Adipose tissue (tissue), 3 donors: ENCODE data around the gene ZXDB. TPM values are rescaled to one million over a fixed set of nuclear protein-coding genes. Genes with fewer than 3 reads are reported as not detected.
"Not testable (repeated sequence)": the region's sequence is repeated elsewhere in the genome, so short reads cannot be mapped to it uniquely, and the experiment has no call there.

Experiments
- H3K27ac ChIP-seq: one replicate; pipeline ENCODE4 v1.5.1; 2013; ENCODE audit warnings: low read depth, low read length
- WGBS, 3 donors: extraction: QIAGEN DNeasy Blood & Tissue Kit; methylation state at CpG; one replicate each; pipeline ENCODE4 v1.1.7; 2013; 5-methylcytosine and 5-hydroxymethylcytosine counted together
- polyA plus RNA-seq, 3 donors: library from polyadenylated mRNA; stranded (reverse); fragments of 200-250 nt; gene quantifications; one replicate each; pipeline ENCODE4 v1.2.3, GENCODE V29; 2013
- donor health status: healthy with polysubstance abuse.
- donor health status: Bipolar disorder and iron deficiency.
- donor health status: healthy.

Gene ZXDB
- polyA plus RNA-seq, result 1 to 10 TPM; 2.3 to 3.5 (median 2.9) TPM

GRCh38 chrX:57591284-57592159 lies at the start of gene ZXDB:
Gene ZXDB (plus strand): TSS chrX:57592011. CDS start chrX:57592049, 38 bp downstream.
- WGBS, 3 donors, result 2 to 31% (median 7%) methylated on average over 11 to 13 of the region's 39 CpGs
- not testable (repeated sequence) for H3K27ac ChIP-seq

- no peak overlapping the region for H3K27ac ChIP-seq
- WGBS, 3 donors, result 43 to 69% (median 60%) methylated on average over 4 of the region's 4 CpGs
Observed at GRCh38 chrX:57565198-57565597, 26.6 kb upstream of the ZXDB start.

GRCh38 chrX:57573754-57574153 lies 18.1 kb upstream of the ZXDB start:
- 0 to 14% (median 13%) methylated on average over 2 of the region's 2 CpGs for WGBS, 3 donors
- H3K27ac ChIP-seq, result no peak overlapping the region

GRCh38 chrX:57582948-57583347 lies 8.9 kb upstream of the ZXDB start:
- 47 to 70% (median 68%) methylated on average over 7 to 9 of the region's 9 CpGs for WGBS, 3 donors
- H3K27ac ChIP-seq, result not testable (repeated sequence)

DNA sequence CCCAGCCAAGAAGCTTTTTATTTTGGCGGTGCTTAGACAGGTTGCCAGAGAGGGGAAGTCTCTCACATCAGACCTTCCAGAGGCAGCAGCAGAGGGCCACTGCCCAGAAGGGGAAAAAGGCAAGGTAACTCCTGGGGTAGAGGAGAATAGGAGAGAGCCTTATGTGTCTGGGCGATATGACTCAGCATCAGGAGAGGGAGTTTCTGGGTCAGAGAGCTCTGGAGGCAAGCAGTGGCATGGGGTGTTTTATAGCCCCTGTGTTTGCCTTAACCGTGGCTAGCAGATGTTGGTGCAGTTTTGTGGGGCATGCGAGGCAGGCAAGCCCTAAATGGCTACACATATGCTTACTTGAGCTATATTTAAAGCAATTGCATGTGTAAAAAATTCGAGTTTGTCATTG lies 8.3 kb upstream of the ZXDB start:
- H3K27ac ChIP-seq, result no peak overlapping the region
- 58 to 75% (median 59%) methylated on average over 5 of the region's 5 CpGs for WGBS, 3 donors

DNA sequence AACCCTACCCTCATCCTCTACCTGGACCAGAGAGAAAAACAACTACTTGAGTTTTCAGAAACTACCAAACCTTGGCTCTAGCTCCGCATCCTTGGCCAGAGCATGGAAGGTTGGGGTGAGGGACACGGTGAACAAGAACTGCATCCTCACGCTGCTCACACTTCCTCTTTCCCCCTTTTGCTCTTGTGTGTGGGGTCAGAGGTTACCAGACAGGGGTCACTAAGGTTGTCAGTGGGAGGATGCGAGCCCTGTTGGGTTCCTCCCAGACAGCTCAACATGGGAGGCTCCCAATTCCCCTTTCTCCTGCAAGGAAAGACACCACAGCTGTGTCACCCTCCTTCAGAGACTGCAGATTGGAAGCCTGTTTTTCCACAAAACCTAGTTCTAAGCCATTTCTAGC lies 5.5 kb upstream of the ZXDB start:
- 75 to 79% (median 79%) methylated on average over 4 of the region's 4 CpGs for WGBS, 3 donors
- H3K27ac ChIP-seq, result no peak overlapping the region

- H3K27ac ChIP-seq, result no peak overlapping the region
- 63 to 90% (median 71%) methylated on average over 2 of the region's 2 CpGs for WGBS, 3 donors
Observed at GRCh38 chrX:57587062-57587461, 4.7 kb upstream of the ZXDB start.

DNA sequence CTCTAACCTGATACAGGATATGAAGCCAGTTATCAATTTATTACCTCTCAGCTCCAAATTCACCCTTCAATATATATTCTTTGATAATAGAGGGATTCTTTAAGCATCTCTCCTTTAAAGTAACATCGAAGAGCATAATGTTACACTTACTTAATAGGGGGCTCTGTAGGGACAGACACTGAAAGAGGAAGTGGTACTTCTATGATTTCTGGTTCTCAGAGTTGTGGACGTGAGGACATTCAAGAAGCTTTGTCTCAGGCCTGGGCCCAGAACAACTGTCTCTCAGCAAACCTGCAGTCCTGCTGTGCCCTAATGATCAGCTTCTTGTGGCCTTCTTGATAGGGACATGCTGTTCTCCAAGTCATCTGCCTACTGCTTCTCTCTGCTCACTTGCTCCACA lies 4.2 kb upstream of the ZXDB start:
- no peak overlapping the region for H3K27ac ChIP-seq
- WGBS, 3 donors, result 75 to 80% (median 77%) methylated on average over 2 of the region's 2 CpGs

- 0 to 25% (median 1%) methylated on average over 22 to 78 of the region's 84 CpGs for WGBS, 3 donors
- not testable (repeated sequence) for H3K27ac ChIP-seq
Observed at GRCh38 chrX:57592160-57592893, 516 bp downstream of the ZXDB start.

- WGBS, 3 donors, result 29 to 40% (median 34%) methylated on average over 8 to 14 of the region's 15 CpGs
- not testable (repeated sequence) for H3K27ac ChIP-seq
Observed at GRCh38 chrX:57592894-57593215, 1.0 kb downstream of the ZXDB start.

- WGBS, 3 donors, result 45 to 64% (median 63%) methylated on average over 1 of the region's 1 CpG
- no peak overlapping the region for H3K27ac ChIP-seq
Observed at GRCh38 chrX:57595381-57595811, 3.6 kb downstream of the ZXDB start.

- WGBS, 3 donors, result 42 to 68% (median 48%) methylated on average over 3 of the region's 3 CpGs
- H3K27ac ChIP-seq, result no peak overlapping the region
Observed at GRCh38 chrX:57596109-57596508, 4.3 kb downstream of the ZXDB start.

DNA sequence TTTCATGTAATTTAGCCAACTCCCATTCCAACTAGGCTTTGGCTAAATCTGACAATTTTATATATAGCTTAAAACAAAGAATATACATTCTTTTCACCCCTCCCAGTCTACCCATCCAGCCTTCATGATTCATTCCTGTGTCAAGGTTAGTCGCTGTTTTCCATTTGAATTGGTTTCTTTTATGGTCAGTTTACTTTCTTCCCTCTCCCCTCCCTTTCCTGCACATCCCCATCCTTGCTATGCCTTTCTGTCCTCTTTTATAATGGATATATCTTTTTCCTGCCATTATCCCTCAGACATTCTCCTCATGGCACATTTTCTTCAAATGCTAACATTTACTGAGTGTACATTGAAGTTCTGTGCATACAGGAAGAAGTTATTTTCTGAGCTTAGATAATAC lies 4.7 kb downstream of the ZXDB start:
- WGBS, 3 donors, result 18 to 69% (median 47%) methylated on average over 1 of the region's 1 CpG
- H3K27ac ChIP-seq, result no peak overlapping the region

- 66 to 91% (median 86%) methylated on average over 18 of the region's 18 CpGs for WGBS, 3 donors
- H3K27ac ChIP-seq, result no peak overlapping the region
Observed at GRCh38 chrX:57607295-57608187, 15.7 kb downstream of the ZXDB start.

GRCh38 chrX:57613351-57613750 lies 21.5 kb downstream of the ZXDB start:
- 42 to 100% (median 83%) methylated on average over 1 of the region's 1 CpG for WGBS, 3 donors
- not testable (repeated sequence) for H3K27ac ChIP-seq

DNA sequence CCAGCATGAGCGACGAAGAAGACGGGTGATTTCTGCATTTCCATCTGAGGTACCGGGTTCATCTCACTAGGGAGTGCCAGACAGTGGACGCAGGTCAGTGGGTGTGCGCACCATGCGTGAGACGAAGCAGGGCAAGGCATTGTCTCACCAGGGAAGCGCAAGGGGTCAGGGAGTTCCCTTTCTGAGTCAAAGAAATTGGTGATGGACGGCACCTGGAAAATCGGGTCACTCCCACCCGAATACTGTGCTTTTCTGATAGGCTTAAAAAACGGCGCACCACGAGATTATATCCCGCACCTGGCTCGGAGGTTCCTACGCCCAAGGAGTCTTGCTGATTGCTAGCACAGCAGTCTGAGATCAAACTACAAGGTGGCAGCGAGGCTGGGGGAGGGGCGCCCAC lies 37.6 kb downstream of the ZXDB start:
- not testable (repeated sequence) for H3K27ac ChIP-seq
- WGBS, 3 donors, result 95 to 97% (median 97%) methylated on average over 19 to 20 of the region's 20 CpGs

GRCh38 chrX:57640674-57641016 lies 48.8 kb downstream of the ZXDB start:
- no peak overlapping the region for H3K27ac ChIP-seq
- WGBS, 3 donors, result 89 to 97% (median 91%) methylated on average over 4 of the region's 4 CpGs

- WGBS, 3 donors, result 46 to 81% (median 68%) methylated on average over 2 of the region's 2 CpGs
- H3K27ac ChIP-seq, result no peak overlapping the region
Observed at GRCh38 chrX:57641338-57641737, 49.5 kb downstream of the ZXDB start.

- WGBS, 3 donors, result 69 to 73% (median 71%) methylated on average over 1 of the region's 1 CpG
- no peak overlapping the region for H3K27ac ChIP-seq
Observed at GRCh38 chrX:57643698-57644097, 51.9 kb downstream of the ZXDB start.
